Gastroesophageal sphincter (tissue), 4 donors: ENCODE measurements around the gene GIPR. TPM values are rescaled to one million over a fixed set of nuclear protein-coding genes. Genes with fewer than 3 reads are reported as not detected.
"Not testable (repeated sequence)": the region's sequence is repeated elsewhere in the genome, so short reads cannot be mapped to it uniquely, and the experiment has no call there.

Experiments used
- ATAC-seq: fragments of 150-250 bp; one replicate; pipeline ENCODE4 v1.9.1; 2016; ENCODE audit warnings: mild to moderate bottlenecking, moderate library complexity
- H3K27ac ChIP-seq, 4 donors: fragments of 200-600 bp; sonication (generic) in 3 of 4; 1 replicate in 3 of 4; 2 replicates in 1 of 4; pipeline ENCODE4 v1.5.1; 2016 to 2019
- H3K27me3 ChIP-seq: fragments of 200-600 bp; sonication (generic); one replicate; pipeline ENCODE4 v1.5.1; 2019
- H3K36me3 ChIP-seq, 2 donors: fragments of 200-600 bp; sonication (generic); one replicate each; pipeline ENCODE4 v1.5.1; 2019; ENCODE audit warnings: control low read depth in 1 of 2
- H3K4me1 ChIP-seq, 3 donors: fragments of 200-600 bp; sonication (generic); 1 replicate in 2 of 3; 2 replicates in 1 of 3; pipeline ENCODE4 v1.5.1; 2016 to 2019; ENCODE audit warnings: control low read depth in 2 of 3
- H3K4me3 ChIP-seq, 2 donors: fragments of 200-600 bp; sonication (generic); one replicate each; pipeline ENCODE4 v1.5.1; 2019; ENCODE audit warnings: mild to moderate bottlenecking in 1 of 2, moderate library complexity in 1 of 2
- H3K9me3 ChIP-seq, 3 donors: fragments of 200-600 bp; sonication (generic); one replicate each; pipeline ENCODE4 v1.5.1; 2017 to 2019; ENCODE audit warnings: control low read depth in 2 of 3
- CTCF ChIP-seq, 4 experiments: fragments of 200-600 bp in 2 of 4; fragments of 450-650 bp in 2 of 4; sonication (generic) in 1 of 4; IDR thresholded peaks; one replicate each; pipeline ENCODE4 v1.5.1; 2017 to 2019; ENCODE audit warnings: antibody characterized with exemption in 4 of 4, mild to moderate bottlenecking in 2 of 4, moderate library complexity in 2 of 4
- EP300 ChIP-seq: sonication (generic); formaldehyde crosslinking; IDR thresholded peaks from one replicate; pipeline ENCODE4 v1.6.1; 2017; ENCODE audit warnings: antibody characterized with exemption, mild to moderate bottlenecking
- POLR2A ChIP-seq, 2 donors: fragments of 450-650 bp; IDR thresholded peaks; one replicate each; pipeline ENCODE4 v1.6.1; 2017; ENCODE audit warnings: antibody characterized with exemption in 2 of 2, mild to moderate bottlenecking in 2 of 2, moderate library complexity in 1 of 2
- POLR2AphosphoS5 ChIP-seq: sonication (generic); formaldehyde crosslinking; IDR thresholded peaks from one replicate; pipeline ENCODE4 v1.6.1; 2017; ENCODE audit warnings: antibody characterized with exemption
- WGBS, 2 donors: methylation state at CpG; one replicate each; pipeline ENCODE4 v1.1.5; 2018; ENCODE audit warnings: low coverage in 1 of 2; 5-methylcytosine and 5-hydroxymethylcytosine counted together
- total RNA-seq, 4 donors: library from RNA; depleted of rRNA; stranded (reverse); fragments of >200 nt; gene quantifications; one replicate each; pipeline ENCODE4 v1.1.0, GENCODE V29; 2016

GIPR gene
- total RNA-seq, 4 donors from 2014 or later: 0.54 TPM; not detected in 3

GRCh38 chr19:45681391-45682015 is 13.5 kb downstream of the GIPR start:
- Histone ChIP-seq H3K4me1 (peaks cover 0 to 34% (median 8%) of the 10 kb centered on the region in 3 donors), H3K4me3 (peak overlapping the region; percentile 11 to 51), H3K27ac (peak overlapping the region in 3 of 4 donors; percentile 81 to 84 (median 82)), H3K36me3 (peaks cover 0 to 32% of the 10 kb centered on the region in 2 donors), H3K27me3 (peaks cover 40% of the 10 kb centered on the region), H3K9me3 (no peaks in the 10 kb centered on the region)
- WGBS, 2 donors: 3 to 7% methylated on average over 9 to 13 of the region's 51 CpGs
- peak; percentile 95 for ATAC-seq
- TF ChIP-seq CTCF (IDR thresholded peaks at IDR 0.05): peak in 3 of 4 experiments; percentile 93 to 97 (median 97)
- peak; percentile 7 for TF ChIP-seq POLR2AphosphoS5
- no peak for TF ChIP-seq POLR2A (IDR thresholded peaks at IDR 0.05)

GRCh38 chr19:45682117-45682516 is 14.1 kb downstream of the GIPR start:
- 67 to 68% methylated on average over 8 of the region's 8 CpGs for WGBS, 2 donors
- Histone ChIP-seq H3K27ac (peak overlapping the region in 3 of 4 donors; percentile 81 to 84 (median 82)), H3K27me3 (peaks cover 34% of the 10 kb centered on the region), H3K4me1 (peaks cover 0 to 28% (median 4%) of the 10 kb centered on the region in 3 donors), H3K4me3 (peak overlapping the region in 1 of 2 donors; percentile 51), H3K36me3 (peaks cover 0 to 38% of the 10 kb centered on the region in 2 donors), H3K9me3 (no peaks in the 10 kb centered on the region)
- ATAC-seq: no peak
- TF ChIP-seq POLR2A (IDR thresholded peaks at IDR 0.05) (no peak), EP300 (no peak), CTCF (IDR thresholded peaks at IDR 0.05) (no peak), POLR2AphosphoS5 (no peak)

- ATAC-seq: no peak
- Histone ChIP-seq H3K9me3 (no peaks in the 10 kb centered on the region), H3K4me3 (no peak overlapping the region), H3K4me1 (peaks cover 0 to 20% (median 0%) of the 10 kb centered on the region in 3 donors), H3K36me3 (peaks cover 0 to 46% of the 10 kb centered on the region in 2 donors), H3K27ac (peak overlapping the region in 1 of 4 donors; percentile 84), H3K27me3 (peaks cover 26% of the 10 kb centered on the region)
- TF ChIP-seq EP300 (no peak), CTCF (IDR thresholded peaks at IDR 0.05) (no peak), POLR2AphosphoS5 (no peak), POLR2A (IDR thresholded peaks at IDR 0.05) (no peak)
- 54 to 86% methylated on average over 4 to 5 of the region's 5 CpGs for WGBS, 2 donors
Measured at GRCh38 chr19:45682908-45683307, 14.9 kb downstream of the GIPR start.

- H3K4me1 ChIP-seq: peaks cover 0 to 15% (median 0%) of the 10 kb centered on the region in 3 donors
- H3K9me3 ChIP-seq, H3K27me3 ChIP-seq, H3K4me3 ChIP-seq, ATAC-seq, H3K27ac ChIP-seq: not testable (repeated sequence)
- peaks cover 0 to 61% of the 10 kb centered on the region in 2 donors for H3K36me3 ChIP-seq
- 93% methylated on average over 5 of the region's 11 CpGs; no CpG with 5 or more reads in 1 of the 2 donors for WGBS, 2 donors
Measured at GRCh38 chr19:45685045-45685444, 17.0 kb downstream of the GIPR start.

- no peak for TF ChIP-seq EP300
- no peak for TF ChIP-seq CTCF (IDR thresholded peaks at IDR 0.05)
- TF ChIP-seq POLR2A (IDR thresholded peaks at IDR 0.05): no peak
- no peak for TF ChIP-seq POLR2AphosphoS5
Measured at GRCh38 chr19:45687599-45687998, 19.6 kb downstream of the GIPR start.

More at GRCh38 chr19:45687599-45687998, 19.6 kb downstream of the GIPR start:
- ATAC-seq: no peak
- Histone ChIP-seq H3K27me3 (no peaks in the 10 kb centered on the region), H3K27ac (no peak overlapping the region), H3K4me3 (no peak overlapping the region), H3K36me3 (peaks cover 0 to 61% of the 10 kb centered on the region in 2 donors), H3K9me3 (no peaks in the 10 kb centered on the region), H3K4me1 (peaks cover 0 to 12% (median 6%) of the 10 kb centered on the region in 3 donors)
- 75% methylated on average over 4 of the region's 9 CpGs; no CpG with 5 or more reads in 1 of the 2 donors for WGBS, 2 donors
